Measurements from ENCODE around the gene KCNJ14. TPM values are rescaled to one million over a fixed set of nuclear protein-coding genes. Genes with fewer than 3 reads are reported as not detected.

The KCNJ14 gene
- total RNA-seq, 4 donors from 2014 or later: 0.88 to 2.0 (median 1.8) TPM

- no peak for TF ChIP-seq POLR2A (IDR thresholded peaks at IDR 0.05)
- no peak for TF ChIP-seq CTCF (IDR thresholded peaks at IDR 0.05)
- H3K36me3 ChIP-seq: peaks cover 0 to 42% (median 0%) of the 10 kb centered on the region in 3 donors
- DNase-seq: no peak
- H3K4me3 ChIP-seq: peak overlapping the region; percentile 74 to 98 (median 88)
- H3K27me3 ChIP-seq: peaks cover 0 to 11% of the 10 kb centered on the region in 2 donors
- no peaks in the 10 kb centered on the region for H3K9me3 ChIP-seq
- peak overlapping the region in 3 of 4 donors; percentile 74 to 90 (median 82) for H3K27ac ChIP-seq
- H3K4me1 ChIP-seq: peaks cover 0 to 28% (median 15%) of the 10 kb centered on the region in 4 donors
Measured at GRCh38 chr19:48446579-48446978, 8.8 kb upstream of the KCNJ14 start.

GRCh38 chr19:48448563-48448962 is 6.8 kb upstream of the KCNJ14 start:
- TF ChIP-seq POLR2A (IDR thresholded peaks at IDR 0.05) (no peak), CTCF (IDR thresholded peaks at IDR 0.05) (no peak)
- no peak overlapping the region for H3K4me3 ChIP-seq
- no peak overlapping the region for H3K27ac ChIP-seq
- H3K9me3 ChIP-seq: no peaks in the 10 kb centered on the region
- peaks cover 0 to 11% of the 10 kb centered on the region in 2 donors for H3K27me3 ChIP-seq
- peaks cover 0 to 28% (median 13%) of the 10 kb centered on the region in 4 donors for H3K4me1 ChIP-seq
- H3K36me3 ChIP-seq: peaks cover 0 to 60% (median 0%) of the 10 kb centered on the region in 3 donors
- no peak for DNase-seq

GRCh38 chr19:48450441-48450840 is 4.9 kb upstream of the KCNJ14 start:
- no peak for DNase-seq
- Histone ChIP-seq H3K4me3 (no peak overlapping the region), H3K36me3 (peaks cover 0 to 72% (median 0%) of the 10 kb centered on the region in 3 donors)

GRCh38 chr19:48450863-48451262 is 4.5 kb upstream of the KCNJ14 start:
- H3K4me1 ChIP-seq: peaks cover 0 to 10% (median 2%) of the 10 kb centered on the region in 4 donors
- DNase-seq: no peak
- peaks cover 0 to 76% (median 0%) of the 10 kb centered on the region in 3 donors for H3K36me3 ChIP-seq
- no peak overlapping the region for H3K4me3 ChIP-seq
- no peak overlapping the region for H3K27ac ChIP-seq
- no peaks in the 10 kb centered on the region for H3K9me3 ChIP-seq
- no peaks in the 10 kb centered on the region for H3K27me3 ChIP-seq
- TF ChIP-seq CTCF (IDR thresholded peaks at IDR 0.05) (no peak), POLR2A (IDR thresholded peaks at IDR 0.05) (no peak)

More at GRCh38 chr19:48450441-48450840, 4.9 kb upstream of the KCNJ14 start:
- Histone ChIP-seq H3K9me3 (no peaks in the 10 kb centered on the region), H3K4me1 (peaks cover 0 to 10% (median 2%) of the 10 kb centered on the region in 4 donors), H3K27ac (no peak overlapping the region), H3K27me3 (no peaks in the 10 kb centered on the region)
- no peak for TF ChIP-seq POLR2A (IDR thresholded peaks at IDR 0.05)
- no peak for TF ChIP-seq CTCF (IDR thresholded peaks at IDR 0.05)

- no peak for TF ChIP-seq CTCF (IDR thresholded peaks at IDR 0.05)
- no peak for TF ChIP-seq POLR2A (IDR thresholded peaks at IDR 0.05)
- DNase-seq: no peak
- Histone ChIP-seq H3K4me1 (peaks cover 0 to 4% (median under 1%) of the 10 kb centered on the region in 4 donors), H3K36me3 (peaks cover 0 to 82% (median 0%) of the 10 kb centered on the region in 3 donors), H3K27me3 (no peaks in the 10 kb centered on the region), H3K4me3 (no peak overlapping the region), H3K9me3 (no peaks in the 10 kb centered on the region), H3K27ac (no peak overlapping the region)
Measured at GRCh38 chr19:48451624-48452023, 3.8 kb upstream of the KCNJ14 start.

Data from Peyer's patch (tissue), 4 donors.